Astrocyte (in vitro differentiated cells and primary cell): ENCODE data around the gene COMMD10. TPM values are rescaled to one million over a fixed set of nuclear protein-coding genes. Genes with fewer than 3 reads are reported as not detected.

ENCODE experiments used
- DNase-seq: peaks from one replicate; pipeline ENCODE4 v3.0.0-alpha.2; 2010; ENCODE audit warnings: low read depth
- FAIRE-seq: peaks from 2 replicates; lab custom pipeline; 2011; peaks lifted over from hg19 to GRCh38; lab: Jason Lieb, UNC
- H2AFZ ChIP-seq: 2 replicates; pipeline ENCODE4 v1.6.0; 2012; ENCODE audit warnings: low read depth, low read length, inconsistent platforms
- H3K27ac ChIP-seq: 2 replicates; pipeline ENCODE4 v1.5.1; 2011; ENCODE audit warnings: low read depth, low read length, inconsistent platforms
- H3K27me3 ChIP-seq: 2 replicates; pipeline ENCODE4 v1.6.0; 2011; ENCODE audit warnings: low read length, inconsistent platforms; ENCODE audit not compliant: insufficient read depth
- H3K36me3 ChIP-seq: 2 replicates; pipeline ENCODE4 v1.5.1; 2011; ENCODE audit warnings: low read length, inconsistent platforms; ENCODE audit not compliant: insufficient read depth
- H3K4me1 ChIP-seq: 2 replicates; pipeline ENCODE4 v1.5.1; 2011; ENCODE audit warnings: low read length, inconsistent platforms; ENCODE audit not compliant: insufficient read depth
- H3K4me2 ChIP-seq: 2 replicates; pipeline ENCODE4 v1.6.0; 2012; ENCODE audit warnings: low read length, inconsistent platforms
- H3K4me3 ChIP-seq: 2 replicates; pipeline ENCODE4 v1.5.1; 2011; ENCODE audit warnings: low read depth, mild to moderate bottlenecking, low read length, inconsistent platforms; ENCODE audit not compliant: insufficient read depth
- H3K79me2 ChIP-seq: 2 replicates; pipeline ENCODE4 v1.6.0; 2012; ENCODE audit warnings: mild to moderate bottlenecking, low read length, inconsistent platforms; ENCODE audit not compliant: insufficient read depth
- H3K9ac ChIP-seq: 2 replicates; pipeline ENCODE4 v1.6.0; 2012; ENCODE audit warnings: mild to moderate bottlenecking, low read length, inconsistent platforms
- H3K9me3 ChIP-seq: 2 replicates; pipeline ENCODE4 v1.5.1; 2012; ENCODE audit warnings: low read depth, mild to moderate bottlenecking, low read length, inconsistent platforms; ENCODE audit not compliant: insufficient read depth
- H4K20me1 ChIP-seq: 2 replicates; pipeline ENCODE4 v1.6.0; 2012; ENCODE audit warnings: low read length, inconsistent platforms; ENCODE audit not compliant: insufficient read depth
- H3K27ac Mint-ChIP-seq: one replicate; pipeline ENCODE4 v1.8.0; 2021; ENCODE audit warnings: mild to moderate bottlenecking, mixed read lengths; ENCODE audit not compliant: unreplicated experiment
- H3K27me3 Mint-ChIP-seq: one replicate; pipeline ENCODE4 v1.8.0; 2021; ENCODE audit warnings: low read depth, mixed read lengths; ENCODE audit not compliant: unreplicated experiment
- H3K36me3 Mint-ChIP-seq: one replicate; pipeline ENCODE4 v1.8.0; 2021; ENCODE audit warnings: low read depth, mixed read lengths; ENCODE audit not compliant: unreplicated experiment
- H3K4me1 Mint-ChIP-seq: one replicate; pipeline ENCODE4 v1.8.0; 2021; ENCODE audit warnings: low read depth, mixed read lengths; ENCODE audit not compliant: unreplicated experiment
- H3K4me3 Mint-ChIP-seq: one replicate; pipeline ENCODE4 v1.8.0; 2021; ENCODE audit warnings: mild to moderate bottlenecking, moderate library complexity, mixed read lengths; ENCODE audit not compliant: unreplicated experiment
- H3K9me3 Mint-ChIP-seq: one replicate; pipeline ENCODE4 v1.8.0; 2021; ENCODE audit warnings: mild to moderate bottlenecking, mixed read lengths; ENCODE audit not compliant: unreplicated experiment
- CTCF ChIP-seq: IDR thresholded peaks from 2 replicates; pipeline ENCODE4 v1.5.1; 2011; ENCODE audit warnings: low read depth, mild to moderate bottlenecking, inconsistent platforms, low read length, moderate library complexity; ENCODE audit not compliant: insufficient read depth
- EZH2 ChIP-seq: IDR thresholded peaks from 2 replicates; pipeline ENCODE4 v1.6.1; 2012; ENCODE audit warnings: mild to moderate bottlenecking, low read length, inconsistent platforms; ENCODE audit not compliant: insufficient read depth
- total RNA-seq: library from RNA; stranded (reverse); gene quantifications from 2 replicates; pipeline ENCODE4 v1.2.1, GENCODE V29; 2021

COMMD10 gene
- total RNA-seq, 1 donor from 2014 or later: 18.1 TPM

- Mint-ChIP-seq H3K9me3 (peaks cover 7% of the 10 kb centered on the region), H3K4me3 (no peak overlapping the region), H3K27ac (peak overlapping the region; percentile 85), H3K27me3 (no peaks in the 10 kb centered on the region), H3K36me3 (peaks cover 6% of the 10 kb centered on the region), H3K4me1 (peaks cover 21% of the 10 kb centered on the region)
- peak overlapping the region; percentile 34 for H3K9ac ChIP-seq
- H3K79me2 ChIP-seq: no peaks in the 10 kb centered on the region
- no peak for TF ChIP-seq CTCF
- no peak for TF ChIP-seq EZH2
- peak; percentile 29 for FAIRE-seq
- H3K4me3 ChIP-seq: no peak overlapping the region
- H3K27me3 ChIP-seq: no peaks in the 10 kb centered on the region
- peak; percentile 76 for DNase-seq
- H3K27ac ChIP-seq: peak overlapping the region; percentile 46
- no peaks in the 10 kb centered on the region for H4K20me1 ChIP-seq
- no peak overlapping the region for H2AFZ ChIP-seq
- no peaks in the 10 kb centered on the region for H3K9me3 ChIP-seq
- peaks cover 3% of the 10 kb centered on the region for H3K4me1 ChIP-seq
- H3K36me3 ChIP-seq: no peaks in the 10 kb centered on the region
- peak overlapping the region; percentile 64 for H3K4me2 ChIP-seq
Observed at GRCh38 chr5:116130471-116130870, 45.6 kb downstream of the COMMD10 start.

- Histone ChIP-seq H3K4me2 (no peak overlapping the region), H3K27me3 (no peaks in the 10 kb centered on the region), H3K9me3 (no peaks in the 10 kb centered on the region), H2AFZ (no peak overlapping the region), H4K20me1 (no peaks in the 10 kb centered on the region), H3K36me3 (no peaks in the 10 kb centered on the region), H3K4me3 (no peak overlapping the region), H3K9ac (no peak overlapping the region), H3K79me2 (no peaks in the 10 kb centered on the region), H3K27ac (no peak overlapping the region), H3K4me1 (peaks cover 3% of the 10 kb centered on the region)
- DNase-seq (no peak), FAIRE-seq (no peak)
- no peak for TF ChIP-seq CTCF
- TF ChIP-seq EZH2: no peak
- H3K27me3 Mint-ChIP-seq: no peaks in the 10 kb centered on the region
- H3K4me1 Mint-ChIP-seq: peaks cover 24% of the 10 kb centered on the region
- peaks cover 3% of the 10 kb centered on the region for H3K36me3 Mint-ChIP-seq
- peak overlapping the region; percentile 68 for H3K27ac Mint-ChIP-seq
- H3K4me3 Mint-ChIP-seq: no peak overlapping the region
- H3K9me3 Mint-ChIP-seq: peaks cover 6% of the 10 kb centered on the region
Observed at GRCh38 chr5:116130976-116131375, 46.2 kb downstream of the COMMD10 start.

GRCh38 chr5:116133281-116133680 lies 48.5 kb downstream of the COMMD10 start:
- H3K9me3 ChIP-seq: no peaks in the 10 kb centered on the region
- no peaks in the 10 kb centered on the region for H3K9me3 Mint-ChIP-seq
- no peak for FAIRE-seq

More at GRCh38 chr5:116133281-116133680, 48.5 kb downstream of the COMMD10 start:
- no peaks in the 10 kb centered on the region for H3K27me3 Mint-ChIP-seq
- no peak overlapping the region for H3K27ac Mint-ChIP-seq
- H3K79me2 ChIP-seq: no peaks in the 10 kb centered on the region
- no peak overlapping the region for H3K4me3 ChIP-seq
- H3K4me1 ChIP-seq: peaks cover 3% of the 10 kb centered on the region
- H4K20me1 ChIP-seq: no peaks in the 10 kb centered on the region
- no peak overlapping the region for H3K9ac ChIP-seq
- H3K27ac ChIP-seq: no peak overlapping the region
- no peak for DNase-seq
- H3K4me3 Mint-ChIP-seq: no peak overlapping the region
- H2AFZ ChIP-seq: no peak overlapping the region
- H3K27me3 ChIP-seq: no peaks in the 10 kb centered on the region
- H3K36me3 ChIP-seq: no peaks in the 10 kb centered on the region
- H3K4me1 Mint-ChIP-seq: peaks cover 25% of the 10 kb centered on the region
- TF ChIP-seq CTCF (no peak), EZH2 (no peak)
- H3K36me3 Mint-ChIP-seq: peaks cover 2% of the 10 kb centered on the region
- H3K4me2 ChIP-seq: no peak overlapping the region
